Head of caudate nucleus (tissue), 42 donors: ENCODE data around the gene LPAR3.

Source experiments
- DNase-seq, 42 donors: peaks; one replicate each; pipeline versions ENCODE4 v3.0.0 to v3.0.0-alpha.2; 2020 to 2021; ENCODE audit warnings: mixed read lengths in 7 of 42
- intact Hi-C: fragments of 100-400 bp; cut with DNase I; formaldehyde crosslinking; loops from one replicate; pipeline ENCODE4 v1.15.0; 2022

The LPAR3 gene

GRCh38 chr1:84795966-84796600 lies 96.9 kb downstream of the LPAR3 start:
- no peak for DNase-seq
- intact Hi-C loops, result no loop called here

GRCh38 chr1:84795213-84795612 lies 97.8 kb downstream of the LPAR3 start:
- no peak for DNase-seq
- intact Hi-C loops, result no loop called here

- intact Hi-C loops, result no loop called here
- no peak for DNase-seq
Measured at GRCh38 chr1:84792421-84792820, 100.6 kb downstream of the LPAR3 start.

DNA sequence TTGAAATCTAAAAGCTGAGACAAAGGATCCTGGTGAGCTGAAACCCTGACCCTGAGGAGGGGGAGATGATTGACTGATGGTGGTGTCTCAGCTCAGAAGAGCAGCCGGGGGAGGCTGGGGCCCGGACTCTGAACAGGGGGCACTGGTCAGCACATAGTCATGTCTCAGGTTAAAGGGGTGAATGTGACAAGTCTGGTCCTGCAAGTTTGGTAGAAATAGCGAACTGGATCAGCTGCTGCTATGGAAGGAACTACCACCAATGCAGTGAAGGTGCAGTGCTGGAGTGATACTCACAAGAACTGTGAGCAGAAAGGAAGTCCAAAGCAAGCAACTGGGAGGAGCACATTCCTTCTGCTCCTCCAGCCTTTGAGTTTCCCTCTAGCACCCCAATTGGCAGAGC lies 104.0 kb downstream of the LPAR3 start:
- no peak for DNase-seq
- intact Hi-C loops, result no loop called here

- intact Hi-C loops, result no loop called here
- DNase-seq, result peak in 4 of 42 donors; percentile 25 to 48 (median 32)
Measured at GRCh38 chr1:84785271-84786036, 107.6 kb downstream of the LPAR3 start.

- no peak for DNase-seq
- intact Hi-C loops, result no loop called here
Measured at GRCh38 chr1:84782881-84783280, 110.1 kb downstream of the LPAR3 start.

DNA sequence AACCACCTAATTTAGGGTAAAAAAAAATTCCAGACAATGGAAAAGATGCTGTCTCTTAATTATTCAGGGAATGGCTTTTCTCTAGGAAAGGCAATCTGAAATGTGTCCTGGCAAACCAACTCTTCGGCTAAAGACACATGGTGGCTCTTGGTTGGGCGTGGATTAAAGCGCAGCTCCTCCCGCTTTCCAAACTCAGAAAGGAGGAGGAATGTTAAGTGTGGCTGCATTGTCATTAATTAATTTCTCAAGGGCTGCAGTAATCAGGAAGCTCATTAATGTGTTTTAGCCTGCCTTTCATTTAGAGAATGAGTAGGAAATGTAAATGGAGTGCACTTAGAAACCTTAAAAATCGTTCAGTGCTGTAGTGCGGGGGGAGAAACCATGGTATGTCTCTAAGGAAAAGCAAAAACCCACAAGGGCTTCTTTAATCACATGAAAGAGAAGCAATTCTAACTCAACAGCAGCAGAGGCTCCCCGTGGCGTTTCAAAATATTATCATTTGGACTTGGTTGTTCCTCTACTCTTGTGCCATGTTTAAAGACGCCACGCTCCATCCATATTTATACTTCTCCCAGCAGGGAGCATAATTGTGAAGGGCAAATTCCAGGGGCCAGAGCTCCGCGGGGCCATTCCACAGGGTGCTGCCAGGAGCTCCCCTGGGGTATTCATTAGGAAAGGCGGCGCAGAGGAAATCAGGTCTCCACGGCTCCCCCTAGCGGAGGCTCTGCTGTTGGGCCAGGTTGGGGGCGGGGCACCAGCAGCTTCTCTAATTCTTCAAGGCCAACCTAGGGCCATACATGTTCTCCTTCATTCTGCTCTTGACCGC lies 110.8 kb downstream of the LPAR3 start:
- DNase-seq, result peak; percentile 48 to 90 (median 82)
- intact Hi-C loops, result no loop called here

DNA sequence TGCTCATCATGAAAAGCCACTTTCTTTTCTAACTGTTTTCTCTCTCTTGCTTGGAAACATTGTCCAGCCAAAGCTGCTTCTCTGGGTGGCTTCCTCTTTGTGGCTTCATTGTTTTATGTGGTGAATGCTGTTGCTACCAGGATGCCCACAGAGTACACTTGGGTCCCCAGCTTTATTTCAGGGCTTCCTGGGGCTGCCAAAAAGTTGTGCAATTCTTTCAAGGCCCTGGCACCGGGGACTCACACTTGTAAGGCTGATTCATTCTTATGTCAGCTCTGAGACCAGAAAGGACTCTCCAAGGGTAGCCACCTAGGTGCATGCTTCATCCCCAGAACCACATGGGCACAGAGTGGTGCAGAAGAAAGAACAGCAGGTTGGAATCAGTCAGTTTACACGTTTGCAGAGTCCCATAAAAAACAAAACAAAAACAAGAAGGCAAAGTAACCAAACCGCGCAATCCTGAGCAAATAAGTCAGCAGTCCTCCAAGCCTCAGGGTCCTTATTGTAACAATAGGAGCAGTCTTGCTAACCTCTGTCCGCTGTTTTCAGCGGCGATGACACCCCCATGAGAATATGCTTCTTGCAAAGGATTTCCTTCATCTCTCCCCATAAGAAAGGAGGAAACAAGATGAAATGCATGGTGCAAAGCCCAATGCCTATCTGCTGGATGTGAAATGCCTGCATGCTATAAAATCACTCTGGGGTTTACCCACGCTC lies 112.8 kb downstream of the LPAR3 start:
- DNase-seq, result peak in 11 of 42 donors; percentile 11 to 77 (median 41)
- intact Hi-C loops, result no loop called here

GRCh38 chr1:84776639-84777038 lies 116.4 kb downstream of the LPAR3 start:
- intact Hi-C loops, result no loop called here
- peak in 17 of 42 donors; percentile 36 to 76 (median 58) for DNase-seq

DNA sequence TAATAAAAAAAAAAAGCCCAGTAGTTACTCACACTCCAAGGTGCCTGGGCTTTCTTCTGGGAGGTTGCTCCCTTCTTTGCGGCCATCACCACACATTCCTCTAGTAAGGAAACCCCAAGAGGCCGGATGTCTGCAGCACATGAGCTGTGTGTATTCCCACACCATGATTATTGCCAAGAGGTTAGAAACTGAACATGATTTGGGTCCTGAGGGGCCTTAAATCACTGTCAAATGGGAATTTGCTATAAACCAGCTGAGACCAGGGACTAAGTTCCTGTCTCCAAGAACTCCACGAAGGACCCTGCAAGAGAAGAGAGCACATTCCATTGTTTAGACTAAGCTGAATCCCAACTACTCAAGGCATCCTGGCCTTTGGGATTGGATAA lies 117.5 kb downstream of the LPAR3 start:
- intact Hi-C loops, result no loop called here
- no peak for DNase-seq

DNA sequence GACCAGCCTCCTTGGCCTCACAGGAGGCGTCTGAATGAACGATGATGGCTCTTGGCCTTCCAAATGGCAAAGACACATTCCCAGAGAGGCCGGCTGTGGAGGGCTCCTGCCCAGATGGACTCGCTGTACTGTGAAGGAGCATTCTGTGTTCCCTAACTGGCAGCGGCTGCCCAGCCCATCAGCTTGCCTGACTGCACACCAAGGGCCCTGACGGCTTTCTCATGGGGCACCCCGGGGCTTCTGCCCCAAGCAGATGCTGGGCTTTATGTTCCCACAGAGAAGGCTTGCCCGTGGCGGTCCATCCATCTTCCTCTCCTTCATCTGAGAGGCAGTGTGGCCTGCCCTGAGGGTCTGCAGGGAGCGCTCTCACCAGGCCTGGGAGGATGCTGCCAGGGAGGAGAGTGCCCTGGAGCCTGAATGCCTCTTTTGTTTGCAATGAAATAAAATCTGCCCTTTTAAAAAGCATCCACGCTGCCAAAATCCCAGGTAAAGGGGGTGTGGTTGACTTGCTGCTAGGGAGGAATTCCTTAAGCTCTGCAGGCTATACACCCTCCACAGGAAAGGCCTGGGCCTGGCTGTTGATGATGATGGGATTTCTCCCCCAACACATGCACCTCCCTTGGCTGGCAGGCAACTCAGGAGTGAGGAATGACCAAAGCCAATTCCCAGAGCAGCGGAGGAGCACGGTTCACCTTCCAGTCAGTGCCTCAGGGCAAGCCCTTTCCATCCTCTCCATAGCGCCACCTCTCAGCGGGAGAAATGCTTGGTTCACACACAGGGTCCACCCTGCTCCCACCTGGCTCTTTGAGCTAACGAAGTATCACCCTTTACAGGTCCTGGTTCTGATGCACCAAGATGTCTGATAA lies 118.1 kb downstream of the LPAR3 start:
- DNase-seq, result peak in 11 of 42 donors; percentile 34 to 60 (median 46)
- intact Hi-C loops, result no loop called here

DNA sequence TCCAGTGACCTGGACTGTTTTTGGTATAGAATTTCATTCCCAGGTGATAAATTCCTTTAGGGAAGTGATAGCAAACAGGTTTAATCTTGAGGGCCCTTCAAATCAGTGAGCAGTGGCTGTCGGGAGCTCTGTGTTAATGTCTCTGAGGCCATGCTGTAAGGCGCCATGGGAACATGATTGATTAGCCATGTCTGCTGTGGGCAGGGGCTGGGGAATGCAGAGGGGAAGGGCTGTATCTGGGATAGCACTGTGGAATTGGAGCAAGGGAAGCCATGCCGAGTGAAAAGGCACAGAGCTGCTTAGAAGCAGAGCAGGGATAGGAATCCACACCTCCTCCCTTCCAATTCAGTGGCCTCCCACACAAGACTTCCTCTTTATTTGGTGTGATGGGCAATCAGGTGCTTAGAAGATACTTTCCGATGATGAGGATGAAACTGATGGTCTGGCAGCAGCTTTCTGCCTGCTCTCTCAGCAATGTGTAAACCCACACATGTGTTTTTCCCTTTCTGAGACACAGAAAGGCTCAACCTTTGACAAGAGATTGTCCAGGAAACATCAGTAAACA lies 119.0 kb downstream of the LPAR3 start:
- intact Hi-C loops, result no loop called here
- peak in 3 of 42 donors; percentile 28 to 44 (median 34) for DNase-seq

DNA sequence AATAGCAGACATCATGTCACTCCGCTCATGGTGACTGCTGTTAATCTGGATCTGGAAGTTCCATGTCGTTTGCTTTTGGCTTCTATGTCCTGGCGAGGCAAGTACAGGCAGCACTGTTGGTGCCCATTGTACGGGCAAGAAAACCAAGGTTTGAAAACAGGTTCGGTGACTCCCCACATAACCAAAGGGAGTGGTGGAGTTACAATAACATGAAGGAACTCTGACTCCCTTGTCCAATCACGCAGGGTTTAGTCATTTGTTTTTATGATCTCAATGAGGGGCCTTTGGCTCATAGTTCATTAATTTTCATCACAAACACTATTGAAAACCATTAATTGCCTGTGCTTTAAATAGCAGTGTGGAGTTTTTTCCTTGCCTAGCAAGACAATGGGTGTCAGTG lies 119.8 kb downstream of the LPAR3 start:
- intact Hi-C loops, result no loop called here
- DNase-seq, result peak in 1 of 42 donors; percentile 32

GRCh38 chr1:84772428-84772943 lies 120.5 kb downstream of the LPAR3 start:
- peak; percentile 67 to 96 (median 90) for DNase-seq
- intact Hi-C loops, result no loop called here

DNA sequence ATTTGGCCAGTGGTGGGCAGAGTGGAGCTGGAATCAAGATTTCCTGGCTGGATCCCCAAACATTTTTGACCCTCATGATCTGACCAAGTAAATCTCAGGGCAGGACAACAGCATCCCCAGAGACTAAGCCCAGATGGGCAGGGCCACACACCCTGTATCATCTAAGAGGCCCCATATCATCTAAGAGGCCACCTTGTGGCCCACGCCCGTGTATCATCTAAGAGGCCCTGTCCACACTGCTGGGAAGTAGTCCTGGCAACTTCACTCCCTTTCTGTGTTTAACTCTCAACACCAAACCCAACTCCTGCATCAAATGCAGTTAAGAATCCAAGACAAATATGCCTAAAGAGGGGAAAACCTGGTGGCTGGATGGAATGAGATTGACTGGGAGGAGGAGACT lies 121.1 kb downstream of the LPAR3 start:
- DNase-seq, result peak in 1 of 42 donors; percentile 26
- intact Hi-C loops, result no loop called here

- intact Hi-C loops, result no loop called here
- no peak for DNase-seq
Measured at GRCh38 chr1:84770481-84770880, 122.5 kb downstream of the LPAR3 start.

DNA sequence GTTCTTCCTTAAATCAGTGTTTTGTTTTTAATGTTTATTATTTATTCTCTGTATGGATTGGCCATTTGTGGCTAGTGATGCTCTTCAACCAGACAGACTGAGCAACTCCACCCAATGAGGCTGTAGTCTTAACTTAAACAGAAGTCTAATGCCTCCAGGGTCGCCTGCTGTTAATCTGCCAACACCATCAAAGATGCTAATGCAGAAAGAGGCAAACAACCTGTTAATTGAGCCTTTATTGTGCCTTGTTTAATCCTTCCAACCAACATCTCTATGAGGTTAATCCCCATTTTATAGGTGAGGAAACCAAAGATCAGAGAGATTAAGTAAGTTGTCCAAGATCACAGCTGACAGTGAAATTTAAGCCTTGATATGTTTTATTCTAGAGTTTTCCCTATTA lies 123.4 kb downstream of the LPAR3 start:
- intact Hi-C loops, result loop anchor here (10.0 kb wide), 1 partner anchor 165 kb away; no protein-coding TSS in a partner anchor
- no peak for DNase-seq

DNA sequence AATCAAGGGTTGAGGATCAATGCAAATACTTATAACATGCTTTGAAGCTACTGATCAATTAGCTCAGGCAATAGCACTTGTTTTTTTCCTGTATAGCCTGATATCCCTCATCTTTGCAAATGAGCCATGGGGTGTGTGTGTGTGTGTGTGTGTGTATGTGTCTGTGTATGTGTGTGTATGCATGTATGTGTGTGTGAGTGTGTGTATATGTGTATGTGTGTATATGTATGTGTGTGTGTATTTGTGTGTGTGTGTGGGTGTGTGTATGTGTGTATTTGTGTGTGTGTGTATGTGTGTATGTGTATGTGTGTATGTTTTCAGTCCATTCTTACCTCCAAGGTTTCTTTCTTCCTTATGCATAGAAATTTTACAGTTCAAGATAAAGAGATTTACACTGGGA lies 124.4 kb downstream of the LPAR3 start:
- intact Hi-C loops, result loop anchor here (10.0 kb wide), 1 partner anchor 166 kb away; no protein-coding TSS in a partner anchor

More for the DNA sequence above, 124.4 kb downstream of the LPAR3 start:
- no peak for DNase-seq
